AG09309 (cell line): ENCODE measurements around the gene RAN.

ENCODE experiments used
- DNase-seq: peaks from one replicate; pipeline ENCODE4 v3.0.0-alpha.2; 2010; ENCODE audit warnings: low read depth
- H3K4me3 ChIP-seq: 2 replicates; pipeline ENCODE4 v1.5.1; 2011; ENCODE audit warnings: mild to moderate bottlenecking, low read depth, low read length, moderate library complexity; ENCODE audit not compliant: control insufficient read depth
- CTCF ChIP-seq: IDR thresholded peaks from 2 replicates; pipeline ENCODE4 v1.5.1; 2011; ENCODE audit warnings: mild to moderate bottlenecking, low read depth, low read length, inconsistent platforms; ENCODE audit not compliant: insufficient read depth, control insufficient read depth; ENCODE audit errors: missing control alignments

RAN gene

DNA sequence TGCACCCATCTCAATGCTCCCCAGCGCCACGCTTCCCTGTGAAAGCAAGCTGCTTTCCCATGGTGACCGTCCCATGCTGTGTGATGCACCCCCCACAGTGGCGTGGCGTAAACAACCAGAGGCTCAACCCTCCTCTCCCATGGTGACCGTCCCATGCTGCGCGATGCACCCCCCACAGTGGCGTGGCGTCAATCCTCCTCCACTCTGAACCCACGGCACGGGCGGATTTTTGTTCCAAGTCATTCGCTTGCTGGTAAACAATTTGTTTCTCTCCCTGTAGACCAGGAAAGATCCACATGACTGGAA, 41.7 kb upstream of the RAN start:
- no peak for DNase-seq
- H3K4me3 ChIP-seq: no peak overlapping the region
- TF ChIP-seq CTCF: no peak

DNA sequence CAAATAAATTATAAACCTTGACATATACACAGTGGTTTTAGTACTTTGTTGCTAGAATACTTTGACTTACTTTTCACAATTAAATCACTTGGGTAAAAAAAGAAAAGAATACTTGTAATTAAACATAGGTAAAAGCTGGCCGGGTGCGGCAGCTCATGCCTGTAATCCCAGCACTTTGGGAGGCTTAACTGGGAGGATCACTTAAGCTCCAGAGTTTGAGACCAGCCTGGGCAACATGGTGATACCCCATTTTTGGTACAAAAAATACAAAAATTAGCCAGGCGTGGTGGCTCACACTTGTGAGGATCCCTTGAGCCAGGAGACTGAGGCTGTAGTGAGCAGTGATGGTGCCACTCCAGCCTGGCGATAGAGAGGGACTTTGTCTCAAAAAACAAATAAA, 40.6 kb upstream of the RAN start:
- DNase-seq: no peak
- no peak overlapping the region for H3K4me3 ChIP-seq
- no peak for TF ChIP-seq CTCF

GRCh38 chr12:130831876-130832405, 39.9 kb upstream of the RAN start:
- no peak for DNase-seq
- H3K4me3 ChIP-seq: no peak overlapping the region
- TF ChIP-seq CTCF: no peak

DNA sequence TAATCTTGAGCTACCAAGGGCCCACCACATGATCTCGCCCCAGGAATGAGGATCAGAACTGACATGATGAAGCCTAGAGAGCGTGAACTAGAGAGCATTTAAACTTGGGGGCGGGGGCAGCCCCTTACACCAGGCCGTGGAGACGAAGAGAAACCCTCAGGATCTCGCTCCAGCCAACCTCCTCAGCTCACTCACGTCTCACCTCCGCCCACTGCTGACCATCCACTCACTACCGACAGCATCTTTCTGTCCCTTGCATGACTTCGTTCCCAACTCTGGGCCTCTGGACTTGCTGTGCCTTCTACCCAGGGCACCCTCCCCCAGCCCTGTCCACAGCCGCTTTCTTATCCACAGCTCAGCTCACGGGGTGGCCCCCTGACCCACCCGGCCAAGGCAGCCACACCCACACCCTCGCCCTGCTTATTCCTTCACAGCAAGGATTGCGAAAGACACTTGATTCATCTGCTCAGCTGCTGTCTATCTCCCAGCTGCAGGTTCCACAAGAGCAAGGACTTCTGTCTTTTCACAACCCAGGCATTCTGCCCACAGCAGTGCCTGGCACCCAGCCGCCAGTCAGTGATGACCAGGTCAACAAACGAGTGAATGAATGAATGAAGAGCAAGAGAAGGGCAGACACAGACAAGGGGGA, 39.2 kb upstream of the RAN start:
- TF ChIP-seq CTCF: no peak
- no peak overlapping the region for H3K4me3 ChIP-seq
- DNase-seq: no peak

- no peak overlapping the region for H3K4me3 ChIP-seq
- no peak for TF ChIP-seq CTCF
- DNase-seq: no peak
Observed at GRCh38 chr12:130835011-130835410, 36.9 kb upstream of the RAN start.

- no peak for DNase-seq
- no peak for TF ChIP-seq CTCF
- no peak overlapping the region for H3K4me3 ChIP-seq
Observed at GRCh38 chr12:130835436-130835835, 36.4 kb upstream of the RAN start.
